NCI-H146 (cell line): Measurements from ENCODE around the gene EPHB6.

Experiments
- DNase-seq: peaks from one replicate; lab custom pipeline; 2025; lab: John Stamatoyannopoulos, UW

Gene EPHB6

DNA sequence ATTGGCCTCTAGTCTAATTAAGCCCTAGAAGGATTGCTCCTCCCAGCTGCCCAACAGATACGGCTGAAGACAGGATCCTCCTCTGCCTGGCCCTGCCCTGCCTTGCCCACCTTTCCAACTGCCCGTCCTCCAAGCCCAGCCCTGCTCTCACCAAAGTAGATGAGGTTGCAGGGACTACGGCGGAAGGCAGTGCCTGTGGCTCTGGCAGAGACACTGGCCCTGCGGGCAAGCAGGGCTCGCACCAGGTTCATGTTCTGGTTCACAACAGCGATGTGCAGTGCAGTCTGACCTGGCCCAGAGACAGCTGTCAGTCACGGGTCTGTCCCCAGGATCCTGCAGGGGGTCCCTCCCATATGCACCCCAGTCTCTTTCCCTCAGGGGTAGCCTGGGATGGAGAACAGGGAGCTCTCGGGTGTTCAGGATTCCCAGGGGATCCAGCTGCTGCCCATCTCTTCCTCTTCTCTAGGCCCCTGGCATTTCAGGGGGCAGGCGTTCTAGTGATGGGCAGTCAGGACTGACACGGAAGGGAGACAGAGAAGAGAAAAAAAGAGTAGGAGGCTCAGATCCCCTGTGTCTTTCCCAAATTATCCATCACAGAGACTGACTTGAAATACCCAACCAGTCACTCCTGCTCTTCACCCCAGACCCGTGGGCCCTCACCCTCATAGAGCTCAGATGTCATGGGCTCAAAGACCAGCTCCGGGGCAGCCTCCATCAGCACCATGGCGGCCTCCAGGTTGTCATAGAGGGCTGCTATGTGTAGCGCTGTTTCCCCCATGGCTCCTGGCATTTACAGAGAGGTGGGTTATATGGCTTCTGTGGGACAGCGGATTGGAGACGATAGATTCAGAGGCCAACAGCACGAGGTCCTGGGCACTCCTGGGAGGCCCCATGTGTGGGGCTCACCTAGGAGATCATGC is 22.4 kb downstream of the EPHB6 start:
- no peak for DNase-seq

DNA sequence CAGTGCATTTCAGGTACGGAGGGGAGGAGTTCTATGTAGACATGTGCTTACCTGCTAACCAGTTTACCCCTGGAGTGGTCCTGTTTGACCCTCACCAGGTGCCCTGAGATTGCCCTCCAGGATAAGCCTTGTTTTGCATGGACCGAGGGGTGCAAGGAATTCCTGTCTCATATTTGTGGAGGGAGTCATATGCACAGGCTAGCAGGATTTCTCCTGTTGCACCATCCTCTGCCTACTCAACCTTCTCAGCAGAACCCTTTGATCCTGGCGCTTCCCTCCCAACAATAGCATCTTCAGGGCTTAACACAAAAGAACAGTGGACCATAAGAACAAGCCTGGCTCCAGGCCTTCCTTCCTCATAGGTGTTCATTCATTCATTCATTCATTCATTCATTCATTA is 23.4 kb downstream of the EPHB6 start:
- no peak for DNase-seq

DNA sequence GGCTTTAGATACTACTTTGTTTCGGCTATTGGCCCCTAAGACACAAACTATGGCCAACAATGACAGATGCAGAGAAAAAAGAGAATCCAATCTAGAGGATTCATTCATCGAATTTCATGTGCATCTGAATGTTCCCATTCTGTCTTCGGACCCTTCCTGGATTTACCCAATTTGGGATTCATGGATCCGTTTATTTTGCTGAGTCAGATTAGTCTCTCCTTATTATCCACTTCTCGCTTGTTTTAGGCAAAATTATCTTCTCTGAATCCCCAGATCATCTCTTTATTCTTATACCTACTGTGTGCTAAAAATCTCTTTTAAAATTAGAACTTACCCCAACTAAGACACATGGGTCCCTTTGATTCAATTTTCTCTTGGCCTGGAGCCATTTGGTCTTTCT is 24.2 kb downstream of the EPHB6 start:
- DNase-seq = no peak

DNA sequence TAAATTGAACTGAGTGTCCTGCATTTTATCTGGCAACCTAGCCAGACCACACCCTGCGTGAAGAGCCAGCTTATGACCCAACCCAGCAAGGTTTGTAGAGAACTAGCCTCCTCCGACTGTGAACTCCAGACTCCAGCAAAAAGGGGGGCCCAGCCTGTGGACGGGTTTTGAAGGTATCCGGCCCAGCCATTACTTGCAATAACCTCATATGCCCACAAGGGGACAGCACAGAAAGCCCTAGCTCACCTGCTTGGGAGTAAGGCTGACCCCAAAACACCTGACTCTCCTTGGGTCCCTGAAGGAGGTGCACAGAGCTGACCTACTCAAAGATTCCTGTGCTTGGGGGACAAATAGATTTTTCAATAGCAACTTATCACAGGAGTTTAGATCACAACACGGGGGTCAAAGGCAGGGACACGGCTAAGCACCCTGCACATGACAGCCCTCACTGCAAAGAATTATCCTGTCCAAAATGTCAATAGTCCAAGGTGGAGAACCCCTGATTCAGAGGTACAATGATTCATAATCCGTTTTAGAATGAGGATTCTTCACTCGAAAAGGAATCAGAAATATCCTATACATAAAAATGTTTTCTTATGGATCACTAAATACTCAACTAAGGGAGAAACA is 26.1 kb downstream of the EPHB6 start:
- no peak for DNase-seq

- DNase-seq = no peak
Measured at GRCh38 chr7:142881586-142882337, 26.9 kb downstream of the EPHB6 start.

DNA sequence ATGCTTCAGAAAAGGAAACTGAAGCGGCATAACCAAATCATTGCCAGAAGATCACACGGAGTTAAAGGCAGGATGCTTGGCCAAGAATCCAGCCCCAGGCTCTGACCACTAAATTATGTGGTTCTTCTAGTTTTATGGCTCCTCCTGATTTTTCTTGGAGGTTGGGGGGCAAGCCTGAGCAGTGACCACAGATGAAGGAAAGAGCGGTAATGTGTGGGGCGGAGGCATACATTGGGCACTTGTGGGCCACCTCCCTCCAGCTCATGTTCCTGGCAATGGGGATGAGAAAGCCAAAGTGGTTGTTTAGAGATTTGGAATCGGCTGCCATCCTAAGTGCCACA is 27.4 kb downstream of the EPHB6 start:
- DNase-seq = no peak

DNA sequence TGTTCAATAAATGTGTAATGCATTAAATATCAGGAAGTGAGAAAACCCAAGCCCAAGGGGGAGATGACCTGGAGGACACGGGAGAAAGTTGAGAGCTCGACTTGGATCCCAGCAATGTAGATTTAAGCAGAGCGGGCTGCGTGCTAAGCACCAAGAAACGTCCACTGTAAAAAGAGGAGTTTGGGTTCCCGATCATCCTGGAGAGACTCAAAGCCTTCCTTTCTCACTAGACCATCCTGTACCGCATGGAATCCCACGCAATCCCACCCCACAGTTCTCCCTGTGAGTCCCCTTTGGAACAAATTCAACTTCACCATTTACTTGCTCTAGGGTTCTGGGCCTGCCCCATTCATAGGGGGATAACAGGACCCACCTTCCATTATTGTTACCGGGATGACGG is 28.3 kb downstream of the EPHB6 start:
- DNase-seq = no peak

DNA sequence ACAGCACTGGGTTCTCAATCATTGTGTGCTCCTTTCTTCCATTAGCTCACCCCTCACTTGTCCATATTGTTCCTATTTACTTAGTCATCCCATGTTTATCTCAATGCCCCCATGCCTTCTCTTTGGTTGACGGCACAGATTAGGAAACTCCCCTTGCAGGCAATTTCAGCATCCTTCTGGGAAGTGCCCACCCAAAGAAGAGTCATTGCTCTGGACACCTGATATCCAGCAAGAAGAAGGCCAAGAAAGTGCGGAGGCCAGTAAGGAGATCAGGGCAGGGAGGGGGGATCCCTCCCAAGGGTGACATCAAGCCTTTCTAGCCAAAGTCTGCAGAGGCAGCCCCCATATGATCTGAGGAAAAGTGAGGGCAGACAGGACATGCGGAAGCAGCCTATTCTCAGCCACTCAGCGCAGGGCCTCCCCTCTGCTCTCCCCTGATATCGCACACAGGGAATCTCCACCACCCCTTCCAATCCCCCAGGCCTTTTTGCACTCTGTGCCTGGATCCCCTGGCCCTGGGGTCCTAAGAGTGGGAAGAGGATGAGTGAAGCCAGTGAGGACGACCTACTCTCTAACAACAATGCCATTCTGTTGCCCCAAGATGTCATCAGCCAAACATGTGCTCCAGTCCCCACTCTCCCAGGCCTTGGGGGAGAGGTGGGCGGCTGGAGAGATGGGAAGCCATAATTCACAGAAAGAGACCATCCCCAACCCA is 28.9 kb downstream of the EPHB6 start:
- DNase-seq = no peak

DNA sequence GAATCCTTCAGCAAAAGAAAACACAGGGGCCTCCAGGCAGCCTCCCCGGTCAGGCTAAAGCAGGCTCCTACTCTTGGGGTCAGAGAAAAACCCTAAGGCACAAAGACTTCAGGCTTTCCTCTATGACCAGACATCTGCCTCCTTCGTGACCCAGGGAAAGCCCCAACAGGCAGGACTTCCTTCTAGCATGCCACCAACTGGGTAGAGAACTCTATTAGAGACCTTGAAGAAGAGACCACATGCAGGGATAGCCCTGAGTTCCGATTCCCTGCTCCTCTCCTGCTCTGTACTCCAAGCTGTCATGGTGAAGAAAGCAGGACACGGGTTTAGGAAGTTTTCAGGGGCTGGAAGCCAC is 29.4 kb downstream of the EPHB6 start:
- DNase-seq = no peak

DNA sequence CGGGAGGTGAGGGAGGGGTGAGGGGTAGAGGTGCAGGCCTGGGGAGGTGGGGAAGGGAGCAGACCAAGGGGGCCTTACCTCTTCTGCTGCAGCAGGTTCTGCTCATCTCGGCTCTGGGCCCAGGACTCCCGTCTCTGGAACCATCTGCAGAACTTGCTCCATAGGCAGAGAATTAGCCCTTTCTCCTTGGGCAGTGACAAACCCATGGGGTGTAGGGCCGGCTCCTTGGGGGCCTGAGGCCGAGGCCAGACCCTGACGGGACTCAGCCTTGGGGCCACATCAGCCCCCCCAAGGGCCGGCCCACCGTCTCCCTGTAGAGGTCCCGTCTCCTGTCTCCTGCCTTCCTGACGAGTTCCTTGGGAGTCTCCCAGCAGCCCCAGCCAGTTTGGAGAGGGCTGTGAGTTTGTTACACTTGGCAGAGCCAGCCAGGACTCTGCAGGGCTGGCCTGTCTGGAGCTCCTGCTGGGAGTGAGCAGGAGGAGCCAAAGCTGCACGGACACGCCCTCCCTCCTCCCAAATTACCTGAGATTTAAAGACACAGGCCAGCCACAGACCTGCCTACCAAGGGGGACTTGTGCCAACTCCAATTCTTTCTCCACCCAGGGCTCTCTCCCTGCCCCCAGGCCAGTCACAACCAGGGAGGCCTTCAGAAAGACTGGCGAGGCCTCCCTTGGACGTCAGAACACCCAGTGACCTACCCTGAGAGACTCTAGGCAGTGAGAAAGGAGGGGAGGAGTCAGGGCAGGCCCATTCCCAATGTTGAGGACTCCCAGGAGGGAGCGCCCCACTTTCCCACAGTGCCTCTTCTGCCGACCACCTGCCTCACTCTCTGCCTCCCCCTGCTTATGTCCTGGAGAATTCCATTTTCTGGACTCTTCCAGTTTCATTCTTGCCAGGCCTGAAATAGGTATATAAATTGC is 30.7 kb downstream of the EPHB6 start, which contains the start of gene TRPV6:
Gene TRPV6, minus strand, starts transcription at position 435 of the 920 bp plus-strand sequence.
- no peak for DNase-seq

DNA sequence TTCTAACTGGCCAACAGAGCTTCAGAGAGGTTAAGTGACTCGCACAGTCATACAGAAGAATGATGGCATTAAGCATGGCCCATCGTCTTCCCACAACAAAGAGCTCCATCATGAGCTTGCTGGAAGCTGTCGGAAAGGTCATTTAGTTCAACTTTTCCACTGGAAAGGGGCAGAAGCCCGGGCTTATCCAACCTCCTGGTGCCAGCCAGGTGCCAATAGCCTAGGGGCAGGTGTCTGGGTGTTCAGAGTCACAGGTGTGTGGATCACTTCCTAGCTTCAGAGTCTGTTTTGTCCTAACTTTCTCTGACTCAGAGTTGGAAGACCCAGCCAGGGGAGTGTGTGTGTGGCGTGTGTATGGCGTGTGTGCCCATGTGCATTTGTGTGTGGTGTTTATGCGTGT is 32.0 kb downstream of the EPHB6 start:
- DNase-seq = no peak

DNA sequence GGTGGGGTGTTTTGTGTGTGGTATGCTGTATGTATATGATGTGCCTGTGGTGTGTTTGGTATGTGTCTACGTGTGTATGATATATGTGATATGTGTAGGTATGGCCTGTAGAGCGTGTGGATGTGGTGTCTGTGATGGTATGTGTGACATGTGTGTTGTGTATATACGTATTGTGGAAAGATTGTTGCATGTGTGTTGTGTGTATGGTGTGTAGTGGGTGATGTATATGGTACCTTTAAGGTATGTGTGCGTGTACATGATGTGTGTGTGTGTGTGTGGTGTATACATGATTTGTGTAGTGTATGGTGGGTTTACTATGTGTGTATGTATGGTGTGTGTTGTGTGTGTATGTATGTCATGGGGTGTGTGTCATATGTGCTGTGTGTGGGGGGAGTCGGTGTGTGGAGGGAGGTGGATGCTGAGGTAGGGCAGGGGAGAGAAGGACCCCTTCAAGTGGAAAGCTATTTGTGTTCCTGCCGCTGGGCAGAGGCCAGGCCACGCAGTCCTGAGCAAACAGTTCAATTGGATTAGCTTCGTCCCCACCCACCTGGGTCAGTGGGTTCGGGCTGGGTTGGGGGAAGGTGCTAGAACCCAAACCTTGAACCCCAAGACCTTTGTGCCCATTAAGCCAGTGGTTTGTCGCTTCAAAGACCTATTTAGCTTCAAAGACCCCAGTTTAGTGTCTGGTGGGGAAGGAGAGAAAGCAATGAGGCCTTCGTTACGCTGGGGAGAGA is 32.6 kb downstream of the EPHB6 start:
- DNase-seq = no peak

- no peak for DNase-seq
Measured at GRCh38 chr7:142889816-142890215, 34.9 kb downstream of the EPHB6 start.

GRCh38 chr7:142890874-142891485 is 36.1 kb downstream of the EPHB6 start:
- no peak for DNase-seq

- no peak for DNase-seq
Measured at GRCh38 chr7:142891490-142892082, 36.7 kb downstream of the EPHB6 start.

DNA sequence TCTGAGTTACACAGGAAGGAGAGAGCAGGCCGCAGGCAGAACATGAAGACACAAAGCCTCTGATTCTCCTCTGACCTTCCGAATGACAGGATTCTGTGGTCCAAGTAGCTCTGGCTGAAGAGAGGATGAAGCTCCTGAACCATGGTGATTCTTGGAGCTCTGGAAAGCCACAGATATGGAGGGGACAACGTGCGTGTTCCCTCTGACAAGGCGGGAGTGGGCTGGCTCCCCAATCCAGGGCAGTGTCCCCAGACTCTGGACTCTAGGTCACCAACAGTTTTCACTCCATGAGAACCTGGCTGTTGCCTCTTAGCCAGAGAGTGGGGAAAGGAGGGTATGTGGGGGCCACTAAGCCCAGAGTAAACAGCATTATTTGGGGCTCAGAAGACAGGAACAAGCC is 38.1 kb downstream of the EPHB6 start:
- DNase-seq = no peak

DNA sequence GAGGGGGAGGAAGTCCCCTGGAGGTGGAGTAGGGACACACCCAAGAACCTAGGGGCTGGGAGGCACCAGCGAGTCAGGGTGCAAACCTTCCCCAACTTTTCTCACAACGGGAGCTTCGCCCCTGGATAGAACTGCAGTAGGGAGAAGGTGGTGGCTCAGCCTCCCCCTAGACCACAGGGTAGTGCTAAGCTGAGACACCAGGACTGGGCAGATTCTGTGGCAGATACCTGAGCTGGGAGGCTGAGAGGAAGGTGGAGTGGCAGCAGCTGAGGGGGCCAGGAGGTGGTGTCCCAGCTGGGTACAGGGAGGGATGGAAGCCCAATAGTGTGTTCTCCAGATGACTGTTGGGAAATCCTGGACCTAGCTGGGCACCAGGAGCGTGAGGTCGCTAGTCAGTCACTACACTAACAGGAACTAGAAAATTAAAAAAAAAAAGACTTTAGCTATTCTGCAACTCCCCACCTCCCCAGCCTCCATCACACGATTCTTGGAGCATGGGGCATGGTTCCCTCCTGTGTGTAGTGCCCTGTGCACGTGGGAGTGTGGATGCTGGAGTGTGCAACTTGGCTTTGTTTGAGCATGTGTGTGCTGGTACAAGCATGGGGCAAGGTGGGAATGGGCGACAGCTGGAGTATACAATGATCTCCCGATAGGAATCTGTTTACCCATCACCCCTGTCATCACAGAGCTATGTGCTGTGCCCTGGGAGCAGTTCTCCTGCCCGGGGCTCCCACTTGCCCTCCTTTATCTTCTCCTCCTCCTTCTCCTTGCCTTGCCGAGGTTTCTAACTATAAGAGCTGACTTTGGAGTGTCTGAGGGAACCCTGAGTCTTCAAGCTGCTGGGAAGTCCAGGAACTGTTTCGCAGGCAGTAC is 39.5 kb downstream of the EPHB6 start:
- no peak for DNase-seq

DNA sequence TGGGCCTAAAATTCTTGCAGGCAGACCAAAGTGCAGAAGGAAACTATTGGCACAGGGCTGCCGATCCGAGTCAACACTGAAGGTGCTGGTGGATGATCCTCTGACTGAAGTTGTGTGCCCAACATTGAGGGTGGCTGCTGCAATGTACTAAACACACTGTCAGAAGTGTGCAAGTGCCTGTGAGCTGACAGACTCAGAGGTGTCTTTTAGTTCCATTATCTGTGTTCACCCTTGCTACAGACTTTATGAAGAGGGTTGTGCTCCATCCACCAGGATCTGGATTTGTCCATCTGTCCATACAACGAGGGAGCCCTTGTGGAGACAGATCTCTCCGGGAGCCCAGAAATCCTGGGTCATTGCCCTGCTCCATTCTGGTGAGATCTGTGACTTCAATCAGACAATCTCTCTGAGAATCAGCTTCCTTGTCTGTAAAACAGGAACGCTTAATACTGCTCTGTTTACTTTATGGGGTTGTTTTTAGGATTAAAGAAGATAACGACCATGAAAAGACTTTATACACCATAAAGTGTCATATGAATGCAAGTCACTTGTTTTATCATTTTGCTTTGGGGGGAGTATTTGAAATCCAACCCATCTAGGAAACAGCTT is 40.2 kb downstream of the EPHB6 start:
- no peak for DNase-seq
